Neural progenitor cell (in vitro differentiated cells): Measurements from ENCODE around the gene PRKCE. TPM values are rescaled to one million over a fixed set of nuclear protein-coding genes. Genes with fewer than 3 reads are reported as not detected.

Experiments
- DNase-seq: peaks from one replicate; pipeline ENCODE4 v3.0.0-alpha.2; 2016; ENCODE audit warnings: low spot score
- H2AFZ ChIP-seq: fragments of 200-600 bp; sonication (generic); replicated peaks from 2 replicates; pipeline ENCODE4 v1.6.1; 2016; ENCODE audit warnings: antibody characterized with exemption
- H3F3A ChIP-seq: fragments of 200-600 bp; sonication (generic); 2 replicates; pipeline ENCODE4 v1.6.1; 2016; ENCODE audit warnings: antibody characterized with exemption, low read depth
- H3K27ac ChIP-seq: fragments of 200-600 bp; sonication (generic); 2 replicates; pipeline ENCODE4 v1.5.1; 2016; ENCODE audit warnings: mild to moderate bottlenecking
- H3K27me3 ChIP-seq: fragments of 200-600 bp; sonication (generic); 2 replicates; pipeline ENCODE4 v1.6.1; 2016; ENCODE audit warnings: mild to moderate bottlenecking, moderate library complexity
- H3K36me3 ChIP-seq: fragments of 200-600 bp; sonication (generic); 2 replicates; pipeline ENCODE4 v1.5.1; 2016
- H3K4me1 ChIP-seq: fragments of 200-600 bp; sonication (generic); 2 replicates; pipeline ENCODE4 v1.6.1; 2016; ENCODE audit warnings: mixed run types
- H3K4me2 ChIP-seq: fragments of 200-600 bp; sonication (generic); 2 replicates; pipeline ENCODE4 v1.6.1; 2016
- H3K4me3 ChIP-seq: fragments of 200-600 bp; sonication (generic); 2 replicates; pipeline ENCODE4 v1.5.1; 2016
- H3K79me2 ChIP-seq: fragments of 200-600 bp; sonication (generic); 2 replicates; pipeline ENCODE4 v1.6.1; 2016; ENCODE audit warnings: low read depth
- H3K9ac ChIP-seq: fragments of 200-600 bp; sonication (generic); 2 replicates; pipeline ENCODE4 v1.6.1; 2016
- H3K9me3 ChIP-seq: fragments of 200-600 bp; sonication (generic); 2 replicates; pipeline ENCODE4 v1.5.1; 2016; ENCODE audit warnings: low read depth
- H4K20me1 ChIP-seq: fragments of 200-600 bp; sonication (generic); 2 replicates; pipeline ENCODE4 v1.6.1; 2016; ENCODE audit warnings: low read depth
- H3K27ac Mint-ChIP-seq: 3 replicates; pipeline ENCODE4 v1.8.0; 2021; ENCODE audit warnings: mixed read lengths
- H3K27me3 Mint-ChIP-seq: 2 replicates; pipeline ENCODE4 v1.8.0; 2022; ENCODE audit warnings: low read depth, mild to moderate bottlenecking, inconsistent platforms, moderate library complexity, mixed read lengths; ENCODE audit not compliant: insufficient read depth
- H3K36me3 Mint-ChIP-seq: 3 replicates; pipeline ENCODE4 v1.8.0; 2021; ENCODE audit warnings: mixed read lengths
- H3K4me1 Mint-ChIP-seq: 3 replicates; pipeline ENCODE4 v1.8.0; 2021; ENCODE audit warnings: mixed read lengths
- H3K4me3 Mint-ChIP-seq: 3 replicates; pipeline ENCODE4 v1.8.0; 2021; ENCODE audit warnings: mild to moderate bottlenecking, moderate library complexity, mixed read lengths
- H3K9me3 Mint-ChIP-seq: 3 replicates; pipeline ENCODE4 v1.8.0; 2020; ENCODE audit warnings: mixed read lengths
- CTCF ChIP-seq: fragments of 200-600 bp; sonication (generic); IDR thresholded peaks from 2 replicates; pipeline ENCODE4 v1.5.1; 2017; ENCODE audit warnings: antibody characterized with exemption, mild to moderate bottlenecking
- EZH2 ChIP-seq: fragments of 200-600 bp; sonication (generic); IDR thresholded peaks from 2 replicates; pipeline ENCODE4 v1.6.1; 2017; ENCODE audit warnings: antibody characterized with exemption, mild to moderate bottlenecking, moderate library complexity
- EZH2phosphoT487 ChIP-seq: fragments of 200-600 bp; sonication (generic); IDR thresholded peaks from 2 replicates; pipeline ENCODE4 v1.6.1; 2017; ENCODE audit warnings: antibody characterized with exemption
- total RNA-seq: library from RNA; depleted of rRNA; stranded (reverse); fragments of >200 nt; gene quantifications from 2 replicates; pipeline ENCODE4 v1.2.3, GENCODE V29; 2015; ENCODE audit warnings: low replicate concordance

The PRKCE gene
- total RNA-seq, 1 donor from 2014 or later: 4.1 TPM

- Histone ChIP-seq H3F3A (no peaks in the 10 kb centered on the region), H3K9me3 (no peaks in the 10 kb centered on the region), H3K4me3 (no peak overlapping the region), H3K27ac (no peak overlapping the region), H4K20me1 (no peaks in the 10 kb centered on the region), H3K4me1 (no peaks in the 10 kb centered on the region), H3K27me3 (no peaks in the 10 kb centered on the region), H3K4me2 (no peak overlapping the region), H2AFZ (no peak overlapping the region), H3K36me3 (no peaks in the 10 kb centered on the region), H3K79me2 (no peaks in the 10 kb centered on the region), H3K9ac (no peak overlapping the region)
- DNase-seq: no peak
- H3K27me3 Mint-ChIP-seq: no peaks in the 10 kb centered on the region
- no peak overlapping the region for H3K27ac Mint-ChIP-seq
- no peak overlapping the region for H3K4me3 Mint-ChIP-seq
- no peaks in the 10 kb centered on the region for H3K9me3 Mint-ChIP-seq
- TF ChIP-seq EZH2phosphoT487 (no peak), CTCF (no peak), EZH2 (no peak)
- H3K36me3 Mint-ChIP-seq: peaks cover 5% of the 10 kb centered on the region
- H3K4me1 Mint-ChIP-seq: peaks cover 7% of the 10 kb centered on the region
These were observed 326.9 kb downstream of the PRKCE start for GRCh38 chr2:45978302-45978859.

GRCh38 chr2:45979065-45979464, 327.6 kb downstream of the PRKCE start:
- Mint-ChIP-seq H3K4me3 (no peak overlapping the region), H3K9me3 (no peaks in the 10 kb centered on the region), H3K4me1 (peaks cover 4% of the 10 kb centered on the region), H3K27ac (no peak overlapping the region), H3K36me3 (peaks cover 5% of the 10 kb centered on the region), H3K27me3 (no peaks in the 10 kb centered on the region)
- Histone ChIP-seq H3K9ac (no peak overlapping the region), H3K27ac (no peak overlapping the region), H3K27me3 (no peaks in the 10 kb centered on the region), H3K4me1 (no peaks in the 10 kb centered on the region), H3F3A (no peaks in the 10 kb centered on the region), H4K20me1 (no peaks in the 10 kb centered on the region), H3K4me3 (no peak overlapping the region), H3K79me2 (no peaks in the 10 kb centered on the region), H3K9me3 (no peaks in the 10 kb centered on the region), H3K4me2 (no peak overlapping the region), H3K36me3 (no peaks in the 10 kb centered on the region), H2AFZ (no peak overlapping the region)
- DNase-seq: no peak
- TF ChIP-seq CTCF (no peak), EZH2 (no peak), EZH2phosphoT487 (no peak)

GRCh38 chr2:45980161-45980865, 328.8 kb downstream of the PRKCE start:
- no peak overlapping the region for H3K4me3 Mint-ChIP-seq
- H3K27ac Mint-ChIP-seq: no peak overlapping the region
- Histone ChIP-seq H3K27ac (no peak overlapping the region), H3K9me3 (no peaks in the 10 kb centered on the region), H3K27me3 (no peaks in the 10 kb centered on the region), H3K36me3 (no peaks in the 10 kb centered on the region), H3K79me2 (no peaks in the 10 kb centered on the region), H3K4me2 (no peak overlapping the region), H3F3A (no peaks in the 10 kb centered on the region), H4K20me1 (no peaks in the 10 kb centered on the region), H3K4me3 (no peak overlapping the region), H3K4me1 (no peaks in the 10 kb centered on the region), H2AFZ (no peak overlapping the region), H3K9ac (no peak overlapping the region)
- peaks cover 5% of the 10 kb centered on the region for H3K36me3 Mint-ChIP-seq
- no peaks in the 10 kb centered on the region for H3K27me3 Mint-ChIP-seq
- DNase-seq: no peak
- no peak for TF ChIP-seq CTCF
- TF ChIP-seq EZH2: no peak
- no peak for TF ChIP-seq EZH2phosphoT487
- H3K4me1 Mint-ChIP-seq: peaks cover 4% of the 10 kb centered on the region
- H3K9me3 Mint-ChIP-seq: no peaks in the 10 kb centered on the region
